A549 (cell line): ENCODE results near the gene MAP3K21. TPM values are rescaled to one million over a fixed set of nuclear protein-coding genes. Genes with fewer than 3 reads are reported as not detected.

ENCODE experiments used
- ATAC-seq, 2 experiments: fragments of 200-7000 bp in 1 of 2; fragments of >200 bp in 1 of 2; cut with Nextera tagmentation in 1 of 2; cut with Tn5 transposase in 1 of 2; 3 replicates each; pipeline versions ENCODE4 v1.8.0 to v1.9.1; 2018 to 2020; ENCODE audit warnings: mild to moderate bottlenecking in 1 of 2, moderate library complexity in 1 of 2
- CTCF ChIA-PET: fragments of 300-600 bp; sonication (Branson Sonifier 250); formaldehyde crosslinking; extraction: SDS; loops from one replicate; lab custom pipeline; 2021; ENCODE audit warnings: antibody characterized with exemption, inconsistent platforms; lab: Yijun Ruan, JAX
- POLR2A ChIA-PET: fragments of 350-600 bp; formaldehyde crosslinking; extraction: SDS; loops from one replicate; lab custom pipeline; 2021; ENCODE audit warnings: antibody characterized with exemption, inconsistent platforms; lab: Yijun Ruan, JAX
- DNase-seq, 2 experiments: peaks; one replicate each; pipeline versions ENCODE4 v3.0.0 to v3.0.0-alpha.2; 2011 to 2016; ENCODE audit warnings: low read depth in 1 of 2, low spot score in 1 of 2
- FAIRE-seq: peaks from 2 replicates; lab custom pipeline; 2011; peaks lifted over from hg19 to GRCh38; lab: Jason Lieb, UNC
- H3K27ac ChIP-seq, 2 experiments: fragments of >200 bp; sonication (Bioruptor Twin); formaldehyde crosslinking; 3 replicates each; pipeline ENCODE4 v1.5.1; 2016 to 2017
- H3K4me1 ChIP-seq: fragments of >200 bp; sonication (Bioruptor Twin); formaldehyde crosslinking; 3 replicates; pipeline ENCODE4 v1.6.1; 2016
- H3K4me2 ChIP-seq: fragments of >200 bp; sonication (Bioruptor Twin); formaldehyde crosslinking; 3 replicates; pipeline ENCODE4 v1.6.1; 2016
- H3K4me3 ChIP-seq: fragments of >200 bp; sonication (Bioruptor Twin); formaldehyde crosslinking; 3 replicates; pipeline ENCODE4 v1.5.1; 2016
- H3K9me3 ChIP-seq: fragments of >200 bp; sonication (Bioruptor Twin); formaldehyde crosslinking; 3 replicates; pipeline ENCODE4 v1.6.1; 2016
- BHLHE40 ChIP-seq: IDR thresholded peaks from 2 replicates; pipeline ENCODE4 v1.6.1; 2012; ENCODE audit warnings: low read depth, low read length, inconsistent platforms
- CBX8 ChIP-seq: fragments of 200-600 bp; sonication (generic); IDR thresholded peaks from 2 replicates; pipeline ENCODE4 v1.6.1; 2016
- CEBPB ChIP-seq, 2 experiments: fragments of >200 bp in 1 of 2; sonication (Bioruptor Twin) in 1 of 2; formaldehyde crosslinking in 1 of 2; IDR thresholded peaks; 2 replicates each; pipeline ENCODE4 v1.6.1; 2012 to 2016
- CHD4 ChIP-seq: fragments of 200-600 bp; sonication (generic); IDR thresholded peaks from 2 replicates; pipeline ENCODE4 v1.6.1; 2016; ENCODE audit warnings: antibody characterized with exemption, mild to moderate bottlenecking, borderline replicate concordance
- EHMT2 ChIP-seq: fragments of 200-600 bp; sonication (generic); IDR thresholded peaks from 2 replicates; pipeline ENCODE4 v1.6.1; 2016; ENCODE audit warnings: antibody characterized with exemption, low read depth, mild to moderate bottlenecking, moderate library complexity
- FOXS1 ChIP-seq: fragments of 250-450 bp; sonication (Bioruptor Pico); IDR thresholded peaks from 2 replicates; pipeline ENCODE4 v1.5.0; 2020; ENCODE audit warnings: mild to moderate bottlenecking, moderate library complexity
- HDAC2 ChIP-seq: fragments of 200-600 bp; sonication (generic); IDR thresholded peaks from 2 replicates; pipeline ENCODE4 v1.6.1; 2016
- HOXB13 ChIP-seq: fragments of 250-450 bp; sonication (Bioruptor Pico); IDR thresholded peaks from 2 replicates; pipeline ENCODE4 v1.5.0; 2020; ENCODE audit warnings: low read depth, mild to moderate bottlenecking, moderate library complexity
- HOXB5 ChIP-seq: fragments of 250-450 bp; sonication (Bioruptor Pico); IDR thresholded peaks from 2 replicates; pipeline ENCODE4 v1.5.0; 2020; ENCODE audit warnings: mild to moderate bottlenecking, moderate library complexity
- JUN ChIP-seq, 2 experiments: fragments of >200 bp; sonication (Bioruptor Twin); formaldehyde crosslinking; IDR thresholded peaks; 2 replicates in 1 of 2; 3 replicates in 1 of 2; pipeline ENCODE4 v1.6.1; 2016 to 2017
- JUNB ChIP-seq: fragments of >200 bp; sonication (Bioruptor Twin); formaldehyde crosslinking; IDR thresholded peaks from 2 replicates; pipeline ENCODE4 v1.6.1; 2016
- MAFK ChIP-seq: fragments of 450-650 bp; IDR thresholded peaks from 2 replicates; pipeline ENCODE4 v1.6.1; 2014; ENCODE audit not compliant: partially characterized antibody
- MAZ ChIP-seq: fragments of 150-350 bp; IDR thresholded peaks from 2 replicates; pipeline ENCODE4 v1.6.1; 2014; ENCODE audit warnings: antibody characterized with exemption, low read depth, low read length, borderline replicate concordance
- NPAS2 ChIP-seq: fragments of 250-450 bp; sonication (Bioruptor Pico); IDR thresholded peaks from 2 replicates; pipeline ENCODE4 v1.8.0; 2022; ENCODE audit warnings: mild to moderate bottlenecking, moderate library complexity, borderline replicate concordance
- PHF8 ChIP-seq: fragments of 200-600 bp; sonication (generic); IDR thresholded peaks from 2 replicates; pipeline ENCODE4 v1.6.1; 2016; ENCODE audit warnings: low read depth, mild to moderate bottlenecking, antibody characterized with exemption, moderate library complexity, borderline replicate concordance
- POLR2A ChIP-seq: IDR thresholded peaks from 2 replicates; pipeline ENCODE4 v1.6.1; 2012; ENCODE audit warnings: mild to moderate bottlenecking, low read length
- RAD21 ChIP-seq, 2 experiments: fragments of >200 bp in 1 of 2; sonication (Bioruptor Twin) in 1 of 2; formaldehyde crosslinking in 1 of 2; IDR thresholded peaks in 1 of 2; conservative IDR thresholded peaks in 1 of 2; 2 replicates in 1 of 2; 3 replicates in 1 of 2; pipeline ENCODE4 v1.6.1; 2012 to 2018; ENCODE audit warnings: inconsistent platforms in 1 of 2
- RARB ChIP-seq: fragments of 250-450 bp; sonication (Bioruptor Pico); IDR thresholded peaks from 2 replicates; pipeline ENCODE4 v1.8.0; 2021; ENCODE audit warnings: mild to moderate bottlenecking, moderate library complexity
- RCOR1 ChIP-seq: fragments of 150-350 bp; IDR thresholded peaks from 2 replicates; pipeline ENCODE4 v1.6.1; 2014; ENCODE audit warnings: antibody characterized with exemption, low read length, low read depth
- RFX5 ChIP-seq: fragments of 450-650 bp; IDR thresholded peaks from 2 replicates; pipeline ENCODE4 v1.7.1; 2014; ENCODE audit warnings: antibody characterized with exemption, mild to moderate bottlenecking, moderate library complexity
- SMC3 ChIP-seq: fragments of >200 bp; sonication (Bioruptor Twin); formaldehyde crosslinking; IDR thresholded peaks from 3 replicates; pipeline ENCODE4 v1.6.1; 2018; ENCODE audit warnings: inconsistent platforms
- SREBF2 ChIP-seq: fragments of 450-650 bp; IDR thresholded peaks from 2 replicates; pipeline ENCODE4 v1.6.1; 2014; ENCODE audit warnings: mild to moderate bottlenecking, moderate library complexity
- TFCP2L1 ChIP-seq: fragments of 250-450 bp; sonication (Bioruptor Pico); IDR thresholded peaks from 2 replicates; pipeline ENCODE4 v1.5.0; 2021; ENCODE audit warnings: mild to moderate bottlenecking
- ZC3H11A ChIP-seq: fragments of 450-650 bp; IDR thresholded peaks from 2 replicates; pipeline ENCODE4 v1.6.1; 2014; ENCODE audit warnings: antibody characterized with exemption, mild to moderate bottlenecking
- ZFP36 ChIP-seq: fragments of 450-650 bp; IDR thresholded peaks from 2 replicates; pipeline ENCODE4 v1.6.1; 2014; ENCODE audit warnings: borderline replicate concordance; ENCODE audit not compliant: partially characterized antibody
- ZNF302 ChIP-seq: fragments of 250-450 bp; sonication (Bioruptor Pico); IDR thresholded peaks from 2 replicates; pipeline ENCODE4 v1.9.0; 2021; ENCODE audit warnings: inconsistent platforms, mild to moderate bottlenecking, moderate library complexity
- WGBS: methylation state at CpG from one replicate; pipeline ENCODE4 v1.1.6; 2017; ENCODE audit errors: missing lambda C conversion rate; 5-methylcytosine and 5-hydroxymethylcytosine counted together
- polyA plus RNA-seq, 4 experiments: library from polyadenylated mRNA; depleted of rRNA in 3 of 4; stranded (reverse); fragments of >200 nt; fragmentation: RNase III in 1 of 4; extraction: RNeasy Plus Mini Kit Qiagen cat#74134 plus additional on column Dnase treatment in 1 of 4; gene quantifications; 2 replicates in 3 of 4; 3 replicates in 1 of 4; pipeline ENCODE4 v1.2.3, GENCODE V29; 2011 to 2017
- TF ChIP-seq, protein P1 (sequence below): fragments of >200 bp; sonication (Bioruptor Twin); formaldehyde crosslinking; IDR thresholded peaks from 2 replicates; pipeline ENCODE4 v1.6.1; 2016
- TF ChIP-seq, protein P2 (sequence below): fragments of 200-600 bp; sonication (generic); IDR thresholded peaks from 2 replicates; pipeline ENCODE4 v1.6.1; 2016; ENCODE audit warnings: antibody characterized with exemption, mild to moderate bottlenecking, moderate library complexity
- TF ChIP-seq, protein P3 (sequence below): IDR thresholded peaks from 2 replicates; pipeline ENCODE4 v1.6.1; 2012; ENCODE audit warnings: low read depth, borderline replicate concordance
- TF ChIP-seq, protein P4 (sequence below): fragments of >200 bp; sonication (Bioruptor Twin); formaldehyde crosslinking; IDR thresholded peaks from 3 replicates; pipeline ENCODE4 v1.5.1; 2016
- TF ChIP-seq, protein P5 (sequence below): IDR thresholded peaks from 2 replicates; pipeline ENCODE4 v1.6.1; 2012
- TF ChIP-seq, protein P6 (sequence below): fragments of 150-350 bp; IDR thresholded peaks from 2 replicates; pipeline ENCODE4 v1.6.1; 2014; ENCODE audit warnings: low read depth, mild to moderate bottlenecking, low read length
- TF ChIP-seq, protein P7 (sequence below): fragments of 250-450 bp; sonication (Bioruptor Pico); IDR thresholded peaks from 2 replicates; pipeline ENCODE4 v1.5.0; 2020; ENCODE audit warnings: low read depth, mild to moderate bottlenecking, moderate library complexity

MAP3K21 gene
- polyA plus RNA-seq, 2 of the 4 experiments (the other 2 are of a cell fraction): 14.4 to 26.9 TPM

DNA sequence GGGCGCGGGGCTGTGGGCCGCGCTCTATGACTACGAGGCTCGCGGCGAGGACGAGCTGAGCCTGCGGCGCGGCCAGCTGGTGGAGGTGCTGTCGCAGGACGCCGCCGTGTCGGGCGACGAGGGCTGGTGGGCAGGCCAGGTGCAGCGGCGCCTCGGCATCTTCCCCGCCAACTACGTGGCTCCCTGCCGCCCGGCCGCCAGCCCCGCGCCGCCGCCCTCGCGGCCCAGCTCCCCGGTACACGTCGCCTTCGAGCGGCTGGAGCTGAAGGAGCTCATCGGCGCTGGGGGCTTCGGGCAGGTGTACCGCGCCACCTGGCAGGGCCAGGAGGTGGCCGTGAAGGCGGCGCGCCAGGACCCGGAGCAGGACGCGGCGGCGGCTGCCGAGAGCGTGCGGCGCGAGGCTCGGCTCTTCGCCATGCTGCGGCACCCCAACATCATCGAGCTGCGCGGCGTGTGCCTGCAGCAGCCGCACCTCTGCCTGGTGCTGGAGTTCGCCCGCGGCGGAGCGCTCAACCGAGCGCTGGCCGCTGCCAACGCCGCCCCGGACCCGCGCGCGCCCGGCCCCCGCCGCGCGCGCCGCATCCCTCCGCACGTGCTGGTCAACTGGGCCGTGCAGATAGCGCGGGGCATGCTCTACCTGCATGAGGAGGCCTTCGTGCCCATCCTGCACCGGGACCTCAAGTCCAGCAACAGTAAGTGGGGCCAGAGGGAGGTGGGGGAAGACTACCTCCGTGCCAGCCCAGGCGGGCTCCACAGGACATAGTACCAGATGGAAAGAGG lies 808 bp downstream of the MAP3K21 start:
- DNase-seq (peak in 1 of 2 experiments; percentile 36), ATAC-seq (peak; percentile 32 to 42), FAIRE-seq (no peak)
- Histone ChIP-seq H3K27ac (peak overlapping the region; percentile 96 to 97), H3K4me3 (peak overlapping the region; percentile 98), H3K4me2 (peak overlapping the region; percentile 95), H3K4me1 (peaks cover 34% of the 10 kb centered on the region), H3K9me3 (no peaks in the 10 kb centered on the region)
- 2% methylated on average over 22 of the region's 96 CpGs for WGBS
- ChIA-PET CTCF (interaction anchor here (0.6 to 1.6 kb wide), 8 partner anchors 10 to 783 kb away, joined by 3 to 4 read pairs (median 3); no protein-coding TSS in a partner anchor), POLR2A (interaction anchor here (0.9 to 1.3 kb wide), 3 partner anchors 12 to 32 kb away, joined by 3 to 7 read pairs (median 4); no protein-coding TSS in a partner anchor)
- TF ChIP-seq HOXB5 (CRISPR knock-in tag) (0 out of 2 replicates have a peak, but pooled peaks have one; percentile 26), RARB (CRISPR knock-in tag) (no peak), BHLHE40 (no peak; the same call in 1 of the 2 replicates), PHF8 (no peak), CEBPB (IDR thresholded peaks at IDR 0.05) (no peak), CBX8 (no peak), SMC3 (no peak), NPAS2 (CRISPR knock-in tag) (no peak), RCOR1 (no peak), MAZ (no peak), CHD4 (no peak), POLR2A (no peak), MAFK (no peak), RFX5 (no peak), TFCP2L1 (no peak), ZNF302 (CRISPR knock-in tag) (no peak), EHMT2 (no peak), FOXS1 (CRISPR knock-in tag) (no peak), HDAC2 (no peak), JUN (IDR thresholded peaks at IDR 0.05) (peak; percentile 11 to 36; a peak in 1 of 5 replicates), ZC3H11A (no peak), ZFP36 (no peak), JUNB (no peak), HOXB13 (CRISPR knock-in tag) (no peak), SREBF2 (no peak), RAD21 (conservative IDR thresholded peaks at IDR 0.05 in 1 of 2, IDR thresholded peaks at IDR 0.05 in 1 of 2) (no peak)
- TF ChIP-seq, protein P1, sequence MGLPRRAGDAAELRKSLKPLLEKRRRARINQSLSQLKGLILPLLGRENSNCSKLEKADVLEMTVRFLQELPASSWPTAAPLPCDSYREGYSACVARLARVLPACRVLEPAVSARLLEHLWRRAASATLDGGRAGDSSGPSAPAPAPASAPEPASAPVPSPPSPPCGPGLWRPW: no peak
- TF ChIP-seq, protein P2, sequence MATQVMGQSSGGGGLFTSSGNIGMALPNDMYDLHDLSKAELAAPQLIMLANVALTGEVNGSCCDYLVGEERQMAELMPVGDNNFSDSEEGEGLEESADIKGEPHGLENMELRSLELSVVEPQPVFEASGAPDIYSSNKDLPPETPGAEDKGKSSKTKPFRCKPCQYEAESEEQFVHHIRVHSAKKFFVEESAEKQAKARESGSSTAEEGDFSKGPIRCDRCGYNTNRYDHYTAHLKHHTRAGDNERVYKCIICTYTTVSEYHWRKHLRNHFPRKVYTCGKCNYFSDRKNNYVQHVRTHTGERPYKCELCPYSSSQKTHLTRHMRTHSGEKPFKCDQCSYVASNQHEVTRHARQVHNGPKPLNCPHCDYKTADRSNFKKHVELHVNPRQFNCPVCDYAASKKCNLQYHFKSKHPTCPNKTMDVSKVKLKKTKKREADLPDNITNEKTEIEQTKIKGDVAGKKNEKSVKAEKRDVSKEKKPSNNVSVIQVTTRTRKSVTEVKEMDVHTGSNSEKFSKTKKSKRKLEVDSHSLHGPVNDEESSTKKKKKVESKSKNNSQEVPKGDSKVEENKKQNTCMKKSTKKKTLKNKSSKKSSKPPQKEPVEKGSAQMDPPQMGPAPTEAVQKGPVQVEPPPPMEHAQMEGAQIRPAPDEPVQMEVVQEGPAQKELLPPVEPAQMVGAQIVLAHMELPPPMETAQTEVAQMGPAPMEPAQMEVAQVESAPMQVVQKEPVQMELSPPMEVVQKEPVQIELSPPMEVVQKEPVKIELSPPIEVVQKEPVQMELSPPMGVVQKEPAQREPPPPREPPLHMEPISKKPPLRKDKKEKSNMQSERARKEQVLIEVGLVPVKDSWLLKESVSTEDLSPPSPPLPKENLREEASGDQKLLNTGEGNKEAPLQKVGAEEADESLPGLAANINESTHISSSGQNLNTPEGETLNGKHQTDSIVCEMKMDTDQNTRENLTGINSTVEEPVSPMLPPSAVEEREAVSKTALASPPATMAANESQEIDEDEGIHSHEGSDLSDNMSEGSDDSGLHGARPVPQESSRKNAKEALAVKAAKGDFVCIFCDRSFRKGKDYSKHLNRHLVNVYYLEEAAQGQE: no peak
- TF ChIP-seq, protein P3, sequence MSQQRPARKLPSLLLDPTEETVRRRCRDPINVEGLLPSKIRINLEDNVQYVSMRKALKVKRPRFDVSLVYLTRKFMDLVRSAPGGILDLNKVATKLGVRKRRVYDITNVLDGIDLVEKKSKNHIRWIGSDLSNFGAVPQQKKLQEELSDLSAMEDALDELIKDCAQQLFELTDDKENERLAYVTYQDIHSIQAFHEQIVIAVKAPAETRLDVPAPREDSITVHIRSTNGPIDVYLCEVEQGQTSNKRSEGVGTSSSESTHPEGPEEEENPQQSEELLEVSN: peak; percentile 56
- TF ChIP-seq, protein P4, sequence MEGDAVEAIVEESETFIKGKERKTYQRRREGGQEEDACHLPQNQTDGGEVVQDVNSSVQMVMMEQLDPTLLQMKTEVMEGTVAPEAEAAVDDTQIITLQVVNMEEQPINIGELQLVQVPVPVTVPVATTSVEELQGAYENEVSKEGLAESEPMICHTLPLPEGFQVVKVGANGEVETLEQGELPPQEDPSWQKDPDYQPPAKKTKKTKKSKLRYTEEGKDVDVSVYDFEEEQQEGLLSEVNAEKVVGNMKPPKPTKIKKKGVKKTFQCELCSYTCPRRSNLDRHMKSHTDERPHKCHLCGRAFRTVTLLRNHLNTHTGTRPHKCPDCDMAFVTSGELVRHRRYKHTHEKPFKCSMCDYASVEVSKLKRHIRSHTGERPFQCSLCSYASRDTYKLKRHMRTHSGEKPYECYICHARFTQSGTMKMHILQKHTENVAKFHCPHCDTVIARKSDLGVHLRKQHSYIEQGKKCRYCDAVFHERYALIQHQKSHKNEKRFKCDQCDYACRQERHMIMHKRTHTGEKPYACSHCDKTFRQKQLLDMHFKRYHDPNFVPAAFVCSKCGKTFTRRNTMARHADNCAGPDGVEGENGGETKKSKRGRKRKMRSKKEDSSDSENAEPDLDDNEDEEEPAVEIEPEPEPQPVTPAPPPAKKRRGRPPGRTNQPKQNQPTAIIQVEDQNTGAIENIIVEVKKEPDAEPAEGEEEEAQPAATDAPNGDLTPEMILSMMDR: no peak
- TF ChIP-seq, protein P5, sequence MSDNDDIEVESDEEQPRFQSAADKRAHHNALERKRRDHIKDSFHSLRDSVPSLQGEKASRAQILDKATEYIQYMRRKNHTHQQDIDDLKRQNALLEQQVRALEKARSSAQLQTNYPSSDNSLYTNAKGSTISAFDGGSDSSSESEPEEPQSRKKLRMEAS: peak; percentile 86
- TF ChIP-seq, protein P6, sequence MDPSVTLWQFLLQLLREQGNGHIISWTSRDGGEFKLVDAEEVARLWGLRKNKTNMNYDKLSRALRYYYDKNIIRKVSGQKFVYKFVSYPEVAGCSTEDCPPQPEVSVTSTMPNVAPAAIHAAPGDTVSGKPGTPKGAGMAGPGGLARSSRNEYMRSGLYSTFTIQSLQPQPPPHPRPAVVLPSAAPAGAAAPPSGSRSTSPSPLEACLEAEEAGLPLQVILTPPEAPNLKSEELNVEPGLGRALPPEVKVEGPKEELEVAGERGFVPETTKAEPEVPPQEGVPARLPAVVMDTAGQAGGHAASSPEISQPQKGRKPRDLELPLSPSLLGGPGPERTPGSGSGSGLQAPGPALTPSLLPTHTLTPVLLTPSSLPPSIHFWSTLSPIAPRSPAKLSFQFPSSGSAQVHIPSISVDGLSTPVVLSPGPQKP: no peak
- TF ChIP-seq, protein P7, sequence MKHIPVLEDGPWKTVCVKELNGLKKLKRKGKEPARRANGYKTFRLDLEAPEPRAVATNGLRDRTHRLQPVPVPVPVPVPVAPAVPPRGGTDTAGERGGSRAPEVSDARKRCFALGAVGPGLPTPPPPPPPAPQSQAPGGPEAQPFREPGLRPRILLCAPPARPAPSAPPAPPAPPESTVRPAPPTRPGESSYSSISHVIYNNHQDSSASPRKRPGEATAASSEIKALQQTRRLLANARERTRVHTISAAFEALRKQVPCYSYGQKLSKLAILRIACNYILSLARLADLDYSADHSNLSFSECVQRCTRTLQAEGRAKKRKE (CRISPR knock-in tag): 0 out of 2 replicates have a peak, but pooled peaks have one; percentile 36
